HG02970 (cell line): Measurements from ENCODE around the gene SCG3.

Source experiments
- ATAC-seq: cut with Tn5 transposase; IDR thresholded peaks from one replicate; pipeline ENCODE4 v1.9.1; 2021; ENCODE audit warnings: mild to moderate bottlenecking, moderate library complexity, moderate number of reproducible peaks; ENCODE audit not compliant: unreplicated experiment, low FRiP score

SCG3 gene

GRCh38 chr15:51755790-51756189 lies 74.5 kb downstream of the SCG3 start:
- ATAC-seq: no peak

GRCh38 chr15:51756482-51756881 lies 75.2 kb downstream of the SCG3 start:
- no peak for ATAC-seq

GRCh38 chr15:51757450-51757849 lies 76.1 kb downstream of the SCG3 start:
- ATAC-seq: no peak

GRCh38 chr15:51758645-51759044 lies 77.3 kb downstream of the SCG3 start:
- ATAC-seq: no peak

GRCh38 chr15:51759557-51760070 lies 78.3 kb downstream of the SCG3 start:
- ATAC-seq: no peak

GRCh38 chr15:51760805-51761204 lies 79.5 kb downstream of the SCG3 start:
- no peak for ATAC-seq

- ATAC-seq: no peak
Measured at GRCh38 chr15:51765751-51766150, 84.4 kb downstream of the SCG3 start.

GRCh38 chr15:51766341-51766740 lies 85.0 kb downstream of the SCG3 start:
- no peak for ATAC-seq

GRCh38 chr15:51768018-51768417 lies 86.7 kb downstream of the SCG3 start:
- ATAC-seq: no peak
